Measurements from ENCODE around the gene MAPKAPK3. TPM values are rescaled to one million over a fixed set of nuclear protein-coding genes. Genes with fewer than 3 reads are reported as not detected.

Gene MAPKAPK3
- total RNA-seq, 1 experiment from 2014 or later = 53.9 TPM

- Mint-ChIP-seq H3K27ac (ENCODE audit: low read depth, unreplicated experiment) (no peak overlapping the region), H3K9me3 (ENCODE audit: unreplicated experiment) (no peaks in the 10 kb centered on the region), H3K4me3 (ENCODE audit: unreplicated experiment) (no peak overlapping the region), H3K27me3 (ENCODE audit: insufficient read depth, unreplicated experiment) (no peaks in the 10 kb centered on the region), H3K4me1 (ENCODE audit: insufficient read depth, unreplicated experiment) (no peaks in the 10 kb centered on the region), H3K36me3 (ENCODE audit: insufficient read depth, unreplicated experiment) (peaks cover 8% of the 10 kb centered on the region)
- CTCF ChIA-PET = interaction anchor here (0.5 to 15.8 kb wide), 23 partner anchors 9 to 891 kb away, joined by 3 to 397 read pairs (median 3); partner anchors contain the start of genes CISH and MAPKAPK3
- intact Hi-C loops (cut with micrococcal nuclease) = loop anchor here (1.0 to 10.0 kb wide), 2 partner anchors 41 to 82 kb away; no protein-coding TSS in a partner anchor
- POLR2A ChIA-PET = interaction anchor here (0.7 to 4.4 kb wide), 3 partner anchors 43 to 812 kb away, joined by 3 to 59 read pairs (median 4); partner anchors contain the start of genes MANF and MAPKAPK3
- BruUV-seq (replicated peaks) = no TSS peak
- DNase-seq (ENCODE audit: unreplicated experiment) = no peak
- TF ChIP-seq CTCF (IDR thresholded peaks at IDR 0.05; ENCODE audit: unreplicated experiment) = no peak
Measured at GRCh38 chr3:50572801-50573371, 44.1 kb upstream of the MAPKAPK3 start.

- ChIA-PET POLR2A (interaction anchor here (0.7 kb wide), 1 partner anchor 42 kb away, joined by 3 read pairs; no protein-coding TSS in a partner anchor), CTCF (interaction anchor here (0.6 to 15.8 kb wide), 7 partner anchors 9 to 1853 kb away, joined by 4 to 397 read pairs (median 9); partner anchors contain the start of genes CISH and MAPKAPK3)
- intact Hi-C loops (cut with micrococcal nuclease) = loop anchor here (10.0 kb wide), 1 partner anchor 81 kb away; no protein-coding TSS in a partner anchor
- TF ChIP-seq CTCF (IDR thresholded peaks at IDR 0.05; ENCODE audit: unreplicated experiment) = no peak
- Mint-ChIP-seq H3K27me3 (ENCODE audit: insufficient read depth, unreplicated experiment) (no peaks in the 10 kb centered on the region), H3K27ac (ENCODE audit: low read depth, unreplicated experiment) (no peak overlapping the region), H3K4me3 (ENCODE audit: unreplicated experiment) (no peak overlapping the region), H3K36me3 (ENCODE audit: insufficient read depth, unreplicated experiment) (peaks cover 9% of the 10 kb centered on the region), H3K9me3 (ENCODE audit: unreplicated experiment) (no peaks in the 10 kb centered on the region), H3K4me1 (ENCODE audit: insufficient read depth, unreplicated experiment) (no peaks in the 10 kb centered on the region)
- DNase-seq (ENCODE audit: unreplicated experiment) = no peak
- BruUV-seq (replicated peaks) = no TSS peak
Measured at GRCh38 chr3:50573566-50574443, 43.1 kb upstream of the MAPKAPK3 start.

- H3K27ac Mint-ChIP-seq (ENCODE audit: low read depth, unreplicated experiment) = no peak overlapping the region
Measured at GRCh38 chr3:50574444-50574831, 42.5 kb upstream of the MAPKAPK3 start.

More at GRCh38 chr3:50574444-50574831, 42.5 kb upstream of the MAPKAPK3 start:
- no peak overlapping the region for H3K4me3 Mint-ChIP-seq (ENCODE audit: unreplicated experiment)
- ChIA-PET POLR2A (no interaction called here), CTCF (interaction anchor here (0.6 to 15.8 kb wide), 3 partner anchors 12 to 1852 kb away, joined by 3 to 397 read pairs (median 4); partner anchors contain the start of genes CISH and MAPKAPK3)
- no TSS peak for BruUV-seq (replicated peaks)
- no peaks in the 10 kb centered on the region for H3K9me3 Mint-ChIP-seq (ENCODE audit: unreplicated experiment)
- intact Hi-C loops (cut with micrococcal nuclease) = loop anchor here (10.0 kb wide), 1 partner anchor 80 kb away; no protein-coding TSS in a partner anchor
- H3K36me3 Mint-ChIP-seq (ENCODE audit: insufficient read depth, unreplicated experiment) = peaks cover 14% of the 10 kb centered on the region
- H3K27me3 Mint-ChIP-seq (ENCODE audit: insufficient read depth, unreplicated experiment) = no peaks in the 10 kb centered on the region
- no peak for DNase-seq (ENCODE audit: unreplicated experiment)
- no peaks in the 10 kb centered on the region for H3K4me1 Mint-ChIP-seq (ENCODE audit: insufficient read depth, unreplicated experiment)
- no peak for TF ChIP-seq CTCF (IDR thresholded peaks at IDR 0.05; ENCODE audit: unreplicated experiment)

Data from MCF 10A (cell line).